ENCODE data around the gene KRTAP9-6.
"Not testable (repeated sequence)": the region's sequence is repeated elsewhere in the genome, so short reads cannot be mapped to it uniquely, and the experiment has no call there.

KRTAP9-6 gene

DNA sequence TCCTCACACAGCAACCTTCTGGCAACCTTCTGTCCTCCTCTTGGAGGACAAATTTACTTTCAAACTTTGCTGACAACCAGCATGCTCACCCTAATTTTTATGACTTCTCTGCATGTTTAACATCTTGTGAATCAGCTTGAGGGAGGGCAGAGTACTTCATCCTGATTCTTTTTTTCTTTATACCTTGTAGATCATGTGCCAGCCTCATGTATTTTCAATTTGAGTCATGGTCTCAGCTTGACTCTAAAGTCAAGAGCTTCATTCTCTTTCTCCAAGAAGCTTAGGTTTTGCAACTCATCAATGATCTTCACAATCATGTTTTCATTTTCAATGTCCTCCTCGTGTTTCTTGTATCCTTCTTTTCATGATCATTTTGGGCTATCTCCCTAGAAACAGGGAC is 6.7 kb downstream of the KRTAP9-6 start:
- DNase-seq, result no peak

DNA sequence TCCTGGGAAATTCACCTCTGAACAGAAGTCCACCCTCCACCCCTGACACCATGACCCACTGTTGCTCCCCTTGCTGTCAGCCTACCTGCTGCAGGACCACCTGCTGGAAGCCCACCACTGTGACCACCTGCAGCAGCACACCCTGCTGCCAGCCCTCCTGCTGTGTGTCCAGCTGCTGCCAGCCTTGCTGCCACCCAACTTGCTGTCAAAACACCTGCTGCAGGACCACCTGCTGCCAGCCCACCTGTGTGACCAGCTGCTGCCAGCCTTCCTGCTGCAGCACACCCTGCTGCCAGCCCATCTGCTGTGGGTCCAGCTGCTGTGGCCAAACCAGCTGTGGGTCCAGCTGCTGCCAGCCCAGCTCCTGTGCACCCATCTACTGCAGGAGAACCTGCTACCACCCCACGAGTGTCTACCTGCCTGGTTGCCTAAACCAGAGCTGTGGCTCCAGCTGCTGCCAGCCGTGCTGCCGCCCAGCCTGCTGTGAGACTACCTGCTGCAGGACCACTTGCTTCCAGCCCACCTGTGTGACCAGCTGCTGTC is 10.5 kb downstream of the KRTAP9-6 start, which contains the start of gene KRTAP9-7:
KRTAP9-7 (plus strand) TSS at position 51 of the 543 bp plus-strand sequence; CDS start at position 51, 0 bp downstream.
- DNase-seq, result not testable (repeated sequence)

DNA sequence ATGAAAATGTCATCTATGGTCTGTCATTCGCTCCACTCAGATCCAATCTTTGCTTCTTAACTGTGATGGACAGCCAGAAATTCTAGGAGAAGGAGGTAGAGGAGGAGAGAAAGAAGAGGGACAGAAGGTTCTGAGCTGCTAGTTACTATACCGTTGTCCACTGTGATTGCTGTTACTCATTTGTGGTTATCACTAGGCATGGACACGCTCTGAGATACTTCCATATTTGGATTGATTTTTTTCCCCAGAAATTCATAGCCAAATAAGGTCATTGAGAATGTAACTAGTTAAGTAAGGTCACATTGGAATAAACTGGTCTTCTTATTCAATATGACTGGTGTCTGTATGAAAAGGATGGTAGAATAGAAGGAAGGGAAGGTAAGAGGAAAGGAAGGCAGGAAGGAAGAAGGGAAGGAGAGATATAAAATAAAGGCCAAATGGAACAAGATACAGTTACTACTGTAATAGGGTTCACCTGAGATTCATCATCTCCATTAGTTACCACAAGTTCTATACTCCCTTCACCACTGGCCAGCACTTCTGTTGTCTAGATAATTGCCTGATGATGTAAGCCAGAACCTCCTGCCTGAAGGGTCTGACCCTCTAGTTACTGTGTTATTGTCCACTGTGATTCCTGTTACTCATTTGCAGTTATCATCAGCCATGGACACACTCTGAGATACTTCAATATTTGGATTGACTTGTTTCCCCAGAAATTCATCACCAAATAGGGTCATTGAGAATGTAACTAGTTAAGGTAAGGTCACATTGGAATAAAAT is 13.2 kb downstream of the KRTAP9-6 start:
- DNase-seq, result no peak

DNA sequence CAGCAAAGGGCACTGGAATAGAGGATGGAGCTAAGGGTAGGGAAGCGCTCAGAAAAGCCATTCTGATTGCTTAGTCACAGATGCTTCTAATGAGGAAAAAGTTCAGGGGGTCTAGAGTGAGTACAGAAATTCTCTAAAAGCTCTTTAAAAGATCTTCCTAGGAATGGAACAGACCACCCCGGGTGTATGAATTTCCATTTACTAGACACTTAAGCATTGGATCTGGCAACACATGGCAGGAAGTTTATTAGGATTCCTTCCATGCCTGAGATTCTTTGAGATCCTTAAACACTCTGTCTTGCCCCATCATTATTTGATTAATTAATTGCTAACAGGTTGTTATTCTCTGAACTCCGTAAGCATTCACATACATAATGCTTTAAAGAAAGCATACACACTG is 18.9 kb downstream of the KRTAP9-6 start:
- DNase-seq, result no peak

DNA sequence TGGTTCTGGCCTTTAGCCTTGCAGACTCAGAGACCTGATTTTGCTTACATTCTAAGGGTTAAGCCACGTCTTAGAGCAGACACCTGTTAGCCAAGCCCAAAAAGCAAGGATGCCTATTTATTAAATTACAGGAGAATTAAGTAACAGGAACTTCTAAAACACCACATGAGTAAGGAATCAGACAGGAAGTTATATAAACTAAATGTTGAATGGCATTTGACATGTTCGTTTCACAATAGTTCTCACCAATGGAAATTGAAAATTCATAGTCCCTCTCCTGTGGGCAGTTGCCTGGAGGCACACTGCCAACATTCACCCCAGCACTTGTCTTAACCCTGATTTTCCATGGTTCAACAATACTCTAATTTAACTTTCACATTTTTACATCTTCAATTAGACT is 19.4 kb downstream of the KRTAP9-6 start:
- no peak for DNase-seq

DNA sequence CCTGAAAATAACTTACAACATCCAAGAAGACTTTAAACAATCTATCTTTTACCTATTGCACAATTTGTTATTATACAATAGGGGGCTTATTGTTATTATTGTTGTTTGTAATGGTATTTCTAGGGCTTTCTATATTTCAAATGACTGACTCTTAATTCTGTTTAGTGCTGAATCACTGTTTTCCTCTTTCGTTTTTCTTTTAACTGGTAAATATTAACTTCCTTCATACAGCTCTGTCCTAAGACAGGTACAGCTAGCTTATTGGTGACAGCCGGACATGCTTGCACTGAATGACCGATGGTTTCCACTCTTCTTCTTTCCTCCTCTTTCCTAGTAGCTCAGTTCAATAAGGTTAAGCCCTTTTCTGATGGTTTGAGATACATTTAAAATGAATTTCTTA is 21.9 kb downstream of the KRTAP9-6 start:
- DNase-seq, result no peak

DNA sequence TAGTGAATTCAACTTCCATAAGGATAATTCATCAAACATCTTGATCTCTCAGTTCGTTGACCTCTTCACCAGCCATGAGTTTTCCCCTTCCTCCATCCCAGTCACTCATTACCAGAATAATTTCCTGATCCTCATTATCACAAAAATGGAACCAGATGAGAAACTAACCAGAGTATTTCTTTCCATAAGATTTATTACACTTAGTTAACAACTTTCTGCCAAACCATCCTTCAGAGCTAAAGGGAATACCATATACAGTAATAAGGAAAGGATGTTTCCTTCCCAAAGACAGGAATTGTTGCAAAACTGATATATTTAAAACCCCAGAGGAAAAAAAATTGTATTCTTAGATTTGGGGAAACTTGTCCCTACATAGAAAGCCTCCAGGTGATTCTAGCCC is 28.8 kb downstream of the KRTAP9-6 start:
- no peak for DNase-seq

DNA sequence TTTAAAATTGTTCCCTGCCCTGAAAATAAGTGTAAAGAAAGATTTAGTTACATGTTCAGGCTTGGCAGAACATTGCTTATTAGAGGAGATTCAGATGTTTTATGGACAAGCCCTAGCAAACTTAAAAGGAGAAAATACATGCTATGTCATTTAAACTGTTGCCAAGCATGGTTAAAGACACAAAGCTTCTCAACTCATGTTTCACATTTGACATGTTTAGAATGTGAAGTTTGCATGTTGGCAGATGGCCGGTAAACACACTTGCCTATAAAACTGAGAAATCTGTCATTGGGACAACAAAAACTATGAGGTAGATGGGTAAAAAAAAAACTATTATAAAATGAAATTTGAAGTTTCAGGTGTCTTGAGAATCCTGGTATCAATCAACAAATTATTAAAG is 31.7 kb downstream of the KRTAP9-6 start:
- DNase-seq, result no peak

DNA sequence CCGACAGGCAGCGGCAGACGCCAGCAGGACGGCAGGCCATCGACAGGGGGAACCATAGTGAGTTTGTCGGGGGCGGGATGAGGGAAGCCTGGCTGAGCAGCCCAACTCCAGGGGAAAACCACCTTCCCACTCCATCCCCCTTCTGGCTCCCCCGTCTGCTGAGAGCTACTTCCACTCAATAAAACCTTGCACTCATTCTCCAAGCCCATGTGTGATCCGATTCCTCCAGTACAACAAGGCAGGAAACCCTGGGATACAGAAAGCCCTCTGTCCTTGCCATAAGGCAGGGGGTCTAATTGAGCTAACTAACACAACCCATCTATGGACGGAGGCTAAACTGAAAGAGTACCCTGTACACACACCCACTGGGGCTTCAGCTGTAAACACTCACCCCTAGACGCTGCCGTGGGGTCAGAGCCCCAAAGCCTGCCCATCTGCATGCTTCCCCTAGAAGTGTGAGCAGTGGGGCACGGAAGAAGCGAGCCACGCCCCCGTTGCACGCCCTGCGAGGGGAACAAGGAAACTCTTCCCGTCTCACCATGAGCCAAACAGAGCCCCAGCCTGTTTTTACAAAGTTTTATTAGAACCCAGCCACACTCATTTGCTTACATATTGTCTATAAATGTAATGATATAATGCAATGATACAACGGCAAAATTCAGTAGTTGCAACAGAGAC is 33.4 kb downstream of the KRTAP9-6 start:
- DNase-seq, result no peak

DNA sequence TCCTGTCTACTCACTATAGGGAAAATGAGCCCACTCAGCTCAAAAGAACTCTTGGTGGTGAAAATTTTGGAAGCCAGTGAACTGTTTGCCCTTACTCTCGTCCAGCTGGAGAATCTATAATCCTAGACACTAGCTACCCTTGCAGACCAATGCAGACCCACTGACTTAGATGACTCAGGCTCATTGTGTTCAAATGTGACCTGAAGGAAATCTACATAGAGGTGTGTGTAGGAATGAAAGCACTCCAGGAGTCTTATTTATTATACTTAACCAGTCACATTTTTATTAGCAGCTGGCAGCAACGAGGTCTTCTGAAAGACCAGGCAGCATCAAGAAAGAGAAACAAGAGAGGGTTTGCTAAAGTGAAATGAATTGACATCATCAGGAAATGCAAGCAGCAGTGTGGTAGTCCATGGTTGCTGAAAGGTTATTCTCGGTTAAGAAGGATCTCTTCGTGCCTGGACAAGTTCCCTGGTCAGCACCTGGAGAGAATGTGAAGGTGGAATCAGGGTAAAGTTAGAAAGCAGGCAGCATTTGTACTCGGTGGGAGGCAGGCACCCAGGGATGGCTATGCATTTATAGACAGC is 36.1 kb downstream of the KRTAP9-6 start:
- DNase-seq, result no peak

DNA sequence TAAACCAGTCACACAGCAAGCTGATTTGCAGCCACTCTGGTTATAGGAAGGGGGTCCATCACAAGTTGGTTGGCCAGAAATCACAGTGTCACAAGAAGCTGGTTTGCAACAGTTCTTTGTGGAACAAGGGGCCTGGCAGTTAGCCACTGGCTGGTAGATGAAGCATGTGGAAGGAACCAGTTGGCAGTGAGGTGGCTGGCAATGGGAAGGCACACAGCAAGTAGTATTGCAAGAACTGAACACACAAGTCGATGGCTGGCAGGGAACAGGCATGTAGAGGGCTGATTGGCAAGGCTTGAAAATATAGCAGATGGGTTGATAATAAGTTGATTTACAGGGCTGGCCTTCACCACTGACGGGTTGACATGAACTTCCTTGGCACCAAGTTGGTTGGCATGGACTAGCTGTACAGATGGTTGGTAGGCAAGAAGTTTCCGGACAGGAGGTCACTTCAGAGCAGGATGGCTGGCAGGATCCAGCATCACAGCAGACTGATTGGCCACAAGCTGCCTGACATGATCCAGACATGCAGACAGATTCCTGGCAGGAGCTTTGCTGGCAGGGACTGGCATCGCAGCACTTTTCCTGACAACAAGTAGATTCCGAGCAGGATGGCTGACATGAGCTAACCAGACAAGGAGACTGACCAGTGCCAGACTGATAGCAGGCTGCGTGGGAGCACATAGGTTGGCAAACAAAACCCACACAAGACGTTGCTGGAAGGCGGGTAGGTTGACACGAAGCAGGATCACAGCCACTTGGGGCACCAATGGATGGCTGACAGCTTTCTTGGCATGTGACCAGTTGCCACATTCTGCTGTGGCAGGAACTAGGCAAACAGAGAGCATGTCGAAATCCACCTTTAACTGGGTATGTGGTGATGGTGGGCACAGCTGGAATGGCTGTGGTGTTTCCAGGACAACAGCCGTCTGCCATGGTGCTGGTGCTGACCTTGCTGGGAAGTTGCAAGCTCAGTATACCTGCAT is 37.0 kb downstream of the KRTAP9-6 start, which contains the start of gene KRTAP29-1:
KRTAP29-1 (minus strand) TSS at position 936 of the 986 bp plus-strand sequence; CDS start at position 936, 0 bp downstream.
- no peak for DNase-seq

DNA sequence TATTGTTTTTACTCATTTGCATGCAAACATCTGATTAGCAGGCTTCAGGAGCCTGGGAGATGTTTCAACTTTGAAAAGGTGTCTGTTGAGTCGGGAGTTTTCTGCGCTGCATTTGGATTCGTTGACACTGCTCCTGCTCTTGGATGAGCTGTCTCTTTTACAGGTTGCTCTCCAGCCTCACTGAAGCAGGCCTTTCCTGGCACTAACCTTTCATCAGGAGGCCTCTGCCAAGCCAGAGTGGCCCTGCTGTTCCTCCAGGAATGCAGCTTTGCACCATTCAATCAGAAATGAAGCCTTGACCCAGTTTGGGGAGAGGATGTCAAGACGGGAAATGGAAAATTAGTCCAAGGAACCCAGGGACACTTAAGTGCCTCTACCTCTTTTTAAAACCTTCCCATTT is 37.8 kb downstream of the KRTAP9-6 start:
- no peak for DNase-seq

DNA sequence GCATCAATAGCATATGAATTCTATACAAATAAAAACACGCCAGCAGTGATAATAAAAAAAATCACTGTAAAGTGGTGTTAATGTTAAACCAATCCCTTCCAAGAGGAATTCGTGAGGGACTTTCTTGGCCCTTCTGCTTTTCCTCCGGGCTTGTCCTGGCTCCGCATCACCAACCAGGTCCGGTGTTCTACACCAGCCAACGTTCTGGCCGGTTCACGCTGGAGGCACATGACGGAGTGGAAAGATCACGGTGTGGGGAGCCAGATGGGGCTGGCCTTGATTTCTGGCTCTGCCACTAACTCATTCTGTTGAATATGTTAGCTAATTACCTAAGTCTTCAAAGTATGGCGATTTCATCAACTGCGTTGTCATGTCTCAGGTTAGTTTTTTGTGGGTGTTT is 38.9 kb downstream of the KRTAP9-6 start:
- DNase-seq, result no peak

DNA sequence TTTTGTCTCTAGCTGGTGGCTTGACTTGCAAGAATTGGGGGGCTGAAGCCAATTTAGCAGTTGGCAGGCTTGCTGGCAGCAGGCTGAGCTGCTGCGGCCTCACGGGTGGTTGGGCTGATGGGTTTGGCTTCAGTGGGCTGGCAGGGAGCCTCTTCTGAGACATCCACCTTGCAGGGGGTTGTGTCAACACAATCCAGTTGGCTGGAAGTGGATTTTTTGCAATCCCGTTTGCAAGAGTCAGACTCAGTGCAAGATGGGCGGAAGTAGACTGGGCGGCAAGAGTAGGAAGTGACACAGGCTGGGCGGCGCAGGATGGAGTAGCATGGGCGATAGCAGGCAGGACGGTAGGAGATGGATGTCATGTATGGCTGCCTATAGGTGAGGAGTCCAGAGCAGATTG is 42.5 kb downstream of the KRTAP9-6 start:
- peak in 1 of 2 donors; percentile 9 for DNase-seq

DNA sequence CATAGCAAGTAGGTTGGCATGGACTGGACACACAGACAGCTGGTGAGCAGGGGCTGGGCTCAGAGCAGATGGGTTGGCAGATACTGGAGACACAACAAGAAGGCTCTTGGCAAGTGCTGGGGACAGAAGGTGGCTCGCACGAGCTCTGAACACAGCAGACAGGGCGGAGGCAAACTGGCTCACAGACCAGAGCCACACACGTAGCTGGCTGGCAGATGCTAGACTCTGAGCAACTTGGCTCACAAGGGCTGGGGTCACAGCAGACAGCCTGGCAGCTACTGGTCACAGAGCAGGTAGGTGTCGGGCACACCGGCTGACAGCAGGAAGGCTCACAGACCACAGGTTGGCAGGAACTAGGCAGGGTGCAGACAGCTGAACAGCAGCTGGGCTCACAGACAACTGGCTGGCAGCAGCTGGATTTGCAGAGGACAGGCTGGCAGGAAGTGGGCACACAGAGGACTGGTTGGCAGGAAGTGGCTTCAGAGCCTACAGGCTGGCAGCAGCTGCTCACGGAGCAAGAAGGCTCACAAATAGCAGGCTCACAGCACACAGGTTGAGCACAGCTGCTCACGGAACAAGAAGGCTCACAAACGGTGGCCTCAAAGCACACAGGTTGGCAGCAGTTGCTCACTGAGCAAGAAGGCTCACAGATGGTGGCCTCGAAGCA is 43.2 kb downstream of the KRTAP9-6 start:
- DNase-seq, result peak in 1 of 2 donors; percentile 38

DNA sequence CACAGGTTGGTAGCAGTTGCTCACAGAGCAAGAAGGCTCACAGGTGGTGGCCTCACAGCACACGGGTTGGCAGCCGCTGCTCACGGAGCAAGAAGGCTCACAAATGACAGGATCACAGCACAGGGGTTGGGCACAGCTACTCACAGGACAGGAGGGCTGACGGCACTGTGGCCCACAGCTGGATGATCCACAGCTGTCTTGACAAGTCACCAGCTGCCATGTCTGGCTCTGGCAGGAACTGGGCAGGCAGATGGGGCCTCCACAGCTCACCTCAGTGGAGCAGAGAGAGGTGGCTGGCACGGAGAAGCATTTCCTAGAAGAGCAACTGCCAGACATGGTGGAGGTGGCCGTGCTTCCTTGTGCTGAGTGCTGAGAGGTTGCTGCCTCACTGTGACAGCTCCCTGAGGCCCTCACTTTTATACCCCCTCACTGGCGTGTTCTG is 43.8 kb downstream of the KRTAP9-6 start, which contains the start of gene KRTAP16-1:
KRTAP16-1 (minus strand) TSS at position 392 of the 442 bp plus-strand sequence; CDS start at position 336, 56 bp downstream.
- no peak for DNase-seq

DNA sequence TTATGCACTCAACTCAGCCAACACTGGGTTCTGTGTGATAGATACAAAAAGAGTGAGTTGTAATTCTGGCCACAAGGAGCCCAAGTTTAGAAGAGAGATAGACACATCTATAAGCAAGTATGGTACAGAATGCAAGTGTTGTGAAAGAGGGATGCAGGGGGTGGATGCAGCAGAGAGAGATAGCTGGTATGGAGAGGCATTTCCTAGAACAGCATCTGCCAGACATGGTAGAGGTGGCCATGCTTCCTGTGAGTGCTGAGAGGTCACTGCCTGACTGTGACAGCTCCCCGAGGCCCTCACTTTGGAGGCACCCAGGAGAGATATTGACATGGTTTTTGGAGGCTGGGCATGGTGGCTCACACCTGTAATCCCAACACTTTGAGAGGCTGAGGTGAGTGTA is 45.9 kb downstream of the KRTAP9-6 start:
- no peak for DNase-seq

DNA sequence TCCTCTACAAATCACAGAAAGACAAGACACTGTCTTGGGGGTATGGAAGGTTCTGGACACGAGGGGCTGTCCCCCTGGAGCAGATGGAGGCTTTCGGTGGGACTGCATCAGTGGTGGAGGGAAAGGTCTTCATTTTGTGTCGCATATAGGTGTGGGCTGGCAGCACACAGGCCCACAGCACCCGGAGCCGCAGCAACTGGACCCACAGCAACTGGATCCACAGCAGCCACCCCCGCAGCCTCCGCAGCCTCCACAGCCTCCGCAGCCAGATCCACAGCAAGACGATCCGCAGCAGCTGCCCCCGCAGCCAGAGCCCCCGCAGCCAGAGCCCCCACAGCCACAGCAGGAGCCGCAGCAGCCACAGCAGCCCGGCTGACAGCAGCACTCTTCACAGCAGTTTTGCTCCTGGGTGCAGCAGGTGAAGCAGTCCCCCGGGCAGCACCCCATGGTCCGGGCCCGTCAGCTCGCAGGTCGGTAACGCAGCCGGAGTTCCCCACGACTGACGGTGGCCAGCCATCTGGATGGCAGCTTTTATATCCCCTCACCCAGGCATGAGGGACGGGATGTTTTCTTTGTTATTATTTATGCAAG is 50.1 kb downstream of the KRTAP9-6 start, which contains the start of gene KRTAP17-1:
KRTAP17-1 (minus strand) TSS at position 507 of the 591 bp plus-strand sequence; CDS start at position 447, 60 bp downstream.
- DNase-seq, result no peak
